Kidney epithelial cell (primary cell): Measurements from ENCODE around the gene KIAA1586. TPM values are rescaled to one million over a fixed set of nuclear protein-coding genes. Genes with fewer than 3 reads are reported as not detected.
A peak's percentile ranks its signal among the peaks of the same experiment; 100 is the strongest.

ENCODE experiments used
- DNase-seq: peaks from one replicate; pipeline ENCODE4 v3.0.0-alpha.2; 2010; ENCODE audit warnings: low read depth
- H3K27me3 ChIP-seq: 2 replicates; pipeline ENCODE4 v1.6.0; 2011; ENCODE audit warnings: low read length; ENCODE audit not compliant: control insufficient read depth, insufficient read depth
- H3K36me3 ChIP-seq: 2 replicates; pipeline ENCODE4 v1.5.1; 2011; ENCODE audit warnings: low read length; ENCODE audit not compliant: control insufficient read depth, insufficient read depth
- H3K4me3 ChIP-seq: 2 replicates; pipeline ENCODE4 v1.5.1; 2011; ENCODE audit warnings: low read depth, mild to moderate bottlenecking, control low read depth, low read length
- CTCF ChIP-seq: IDR thresholded peaks from 2 replicates; pipeline ENCODE4 v1.5.1; 2011; ENCODE audit warnings: mild to moderate bottlenecking, moderate library complexity, low read length, control low read depth, inconsistent platforms; ENCODE audit not compliant: insufficient read depth, poor library complexity, severe bottlenecking
- total RNA-seq: library from RNA; depleted of rRNA; stranded (reverse); fragments of >200 nt; gene quantifications from 2 replicates; pipeline ENCODE4 v1.2.3, GENCODE V29; 2015

Gene KIAA1586
- total RNA-seq, 1 donor from 2014 or later, result 5.7 TPM

GRCh38 chr6:57075092-57075491 lies 28.6 kb downstream of the KIAA1586 start:
- Histone ChIP-seq H3K36me3 (no peaks in the 10 kb centered on the region), H3K4me3 (no peak overlapping the region), H3K27me3 (no peaks in the 10 kb centered on the region)
- DNase-seq, result no peak
- TF ChIP-seq CTCF, result no peak

GRCh38 chr6:57078531-57079207 lies 32.2 kb downstream of the KIAA1586 start:
- TF ChIP-seq CTCF, result no peak
- Histone ChIP-seq H3K4me3 (no peak overlapping the region), H3K36me3 (no peaks in the 10 kb centered on the region), H3K27me3 (no peaks in the 10 kb centered on the region)
- no peak for DNase-seq

- no peaks in the 10 kb centered on the region for H3K27me3 ChIP-seq
- H3K36me3 ChIP-seq, result no peaks in the 10 kb centered on the region
- DNase-seq, result no peak
- TF ChIP-seq CTCF, result no peak
- H3K4me3 ChIP-seq, result no peak overlapping the region
Measured at GRCh38 chr6:57085471-57085870, 39.0 kb downstream of the KIAA1586 start.

- DNase-seq, result no peak
- H3K27me3 ChIP-seq, result no peaks in the 10 kb centered on the region
- H3K4me3 ChIP-seq, result no peak overlapping the region
- TF ChIP-seq CTCF, result no peak
- no peaks in the 10 kb centered on the region for H3K36me3 ChIP-seq
Measured at GRCh38 chr6:57086843-57087242, 40.4 kb downstream of the KIAA1586 start.

GRCh38 chr6:57087916-57088315 lies 41.4 kb downstream of the KIAA1586 start:
- H3K27me3 ChIP-seq, result no peaks in the 10 kb centered on the region
- no peak for DNase-seq
- H3K36me3 ChIP-seq, result no peaks in the 10 kb centered on the region
- no peak for TF ChIP-seq CTCF
- no peak overlapping the region for H3K4me3 ChIP-seq

- no peaks in the 10 kb centered on the region for H3K36me3 ChIP-seq
- no peak for TF ChIP-seq CTCF
- DNase-seq, result no peak
- no peaks in the 10 kb centered on the region for H3K27me3 ChIP-seq
- H3K4me3 ChIP-seq, result peak overlapping the region; percentile 75
Measured at GRCh38 chr6:57089265-57089664, 42.8 kb downstream of the KIAA1586 start.
